Spleen (tissue), 11 donors: ENCODE measurements around the gene GOLGA8B. TPM values are rescaled to one million over a fixed set of nuclear protein-coding genes. Genes with fewer than 3 reads are reported as not detected.
"Not testable (repeated sequence)": the region's sequence is repeated elsewhere in the genome, so short reads cannot be mapped to it uniquely, and the experiment has no call there.

Experiments used
- DNase-seq: peaks from one replicate; pipeline ENCODE4 v3.0.0-alpha.2; 2020
- H3K27ac ChIP-seq, 8 donors: fragments of 200-600 bp; sonication (generic) in 7 of 8; 1 replicate in 4 of 8; 2 replicates in 4 of 8; pipeline versions ENCODE4 v1.5.0 to v1.8.0; 2016 to 2021; ENCODE audit warnings: inconsistent platforms in 4 of 8, mild to moderate bottlenecking in 4 of 8, moderate library complexity in 1 of 8
- H3K27me3 ChIP-seq, 7 donors: fragments of 200-600 bp; sonication (generic) in 6 of 7; replicated peaks in 1 of 7; 1 replicate in 4 of 7; 2 replicates in 3 of 7; pipeline versions ENCODE4 v1.5.0 to v1.8.0; 2016 to 2021; ENCODE audit warnings: inconsistent platforms in 3 of 7, mild to moderate bottlenecking in 1 of 7
- H3K36me3 ChIP-seq, 6 donors: fragments of 200-600 bp; sonication (generic) in 5 of 6; 1 replicate in 4 of 6; 2 replicates in 2 of 6; pipeline versions ENCODE4 v1.5.0 to v1.8.0; 2016 to 2021; ENCODE audit warnings: inconsistent platforms in 2 of 6
- H3K4me1 ChIP-seq, 6 donors: fragments of 200-600 bp; sonication (generic) in 5 of 6; 1 replicate in 3 of 6; 2 replicates in 3 of 6; pipeline versions ENCODE4 v1.5.0 to v1.8.0; 2016 to 2021; ENCODE audit warnings: inconsistent platforms in 3 of 6
- H3K4me3 ChIP-seq, 8 donors: fragments of 200-600 bp; sonication (generic) in 7 of 8; 1 replicate in 4 of 8; 2 replicates in 4 of 8; pipeline versions ENCODE4 v1.5.0 to v1.8.0; 2016 to 2021; ENCODE audit warnings: inconsistent platforms in 4 of 8, mild to moderate bottlenecking in 4 of 8, moderate library complexity in 2 of 8
- H3K9me3 ChIP-seq, 8 donors: fragments of 200-600 bp; sonication (generic) in 7 of 8; 1 replicate in 4 of 8; 2 replicates in 4 of 8; pipeline versions ENCODE4 v1.5.0 to v1.8.0; 2016 to 2021; ENCODE audit warnings: inconsistent platforms in 4 of 8
- WGBS, 5 donors: extraction: QIAGEN DNeasy Blood & Tissue Kit in 3 of 5; methylation state at CpG; one replicate each; pipeline versions ENCODE4 v1.1.5 to v1.1.7; 2013 to 2018; 5-methylcytosine and 5-hydroxymethylcytosine counted together
- intact Hi-C: fragments of 100-400 bp; cut with DNase I; formaldehyde crosslinking; loops from one replicate; pipeline ENCODE4 v1.15.0; 2023; ENCODE audit warnings: low total_unique reads
- polyA plus RNA-seq, 3 donors: library from polyadenylated mRNA; stranded (reverse); fragments of 200-250 nt; gene quantifications; one replicate each; pipeline ENCODE4 v1.2.1, GENCODE V29; 2013
- small RNA-seq, 4 donors: library from RNA; depleted of rRNA; stranded (forward); fragments of <200 nt; gene quantifications; one replicate each; pipeline ENCODE3, GENCODE V24; 2016
- total RNA-seq, 7 donors: library from RNA; depleted of rRNA in 3 of 7; stranded (reverse); fragments of >200 nt in 3 of 7; fragmentation: NEBNext Ultra II Directional in 4 of 7; extraction: Animal tissue kit (Norgen Biotek cat#: 25700) in 4 of 7; gene quantifications; one replicate each; pipeline versions ENCODE4 v1.1.0 to v1.2.1, GENCODE V29; 2016 to 2021
- donor health status: healthy with polysubstance abuse.
- donor health status: DM: no; HTN: no; CAD: no; lungs with moderate emphysema.
- donor health status: DM: no; HTN: no; CAD: no.
- donor health status: Bipolar disorder and iron deficiency.
- donor health status: healthy.
- donor health status: DM: no; HTN: no; CAD: no.
- donor health status: DM: yes; HTN: yes; CAD: no.

GOLGA8B gene
- total and polyA plus RNA-seq, 10 donors = 23.2 to 155 (median 110) TPM

DNA sequence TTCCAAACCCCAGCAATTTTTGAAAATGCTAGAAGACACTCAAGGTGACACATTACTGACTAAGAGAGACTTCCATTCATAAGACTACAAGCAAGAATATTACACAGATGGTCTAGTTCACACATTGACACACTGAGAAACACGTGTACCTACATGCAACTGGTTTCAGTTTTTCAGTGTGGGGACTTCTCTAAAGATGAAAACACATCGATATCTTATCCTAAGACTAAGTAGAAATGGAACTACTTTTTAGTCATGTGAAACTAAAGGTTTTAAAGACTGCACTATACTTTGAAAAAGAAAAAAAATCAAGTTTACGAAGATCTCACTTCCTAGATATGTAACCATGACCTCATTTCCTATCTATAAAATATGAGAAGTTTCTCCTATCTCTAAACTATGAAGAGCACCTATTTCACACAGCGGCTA lies 34.1 kb downstream of the GOLGA8B start:
- H3K36me3 ChIP-seq, H3K27me3 ChIP-seq, intact Hi-C loops, H3K27ac ChIP-seq, H3K9me3 ChIP-seq, DNase-seq, H3K4me1 ChIP-seq, H3K4me3 ChIP-seq: not testable (repeated sequence)
- 88 to 100% (median 94%) methylated on average over 1 of the region's 4 CpGs; no CpG with 5 or more reads in 1 of the 5 donors for WGBS, 5 donors

GRCh38 chr15:34543860-34544649 lies 39.4 kb downstream of the GOLGA8B start:
- WGBS, 5 donors = 0 to 45% (median 34%) methylated on average over 1 to 2 of the region's 7 CpGs; no CpG with 5 or more reads in 2 of the 5 donors
- intact Hi-C loops, H3K9me3 ChIP-seq: not testable (repeated sequence)

DNA sequence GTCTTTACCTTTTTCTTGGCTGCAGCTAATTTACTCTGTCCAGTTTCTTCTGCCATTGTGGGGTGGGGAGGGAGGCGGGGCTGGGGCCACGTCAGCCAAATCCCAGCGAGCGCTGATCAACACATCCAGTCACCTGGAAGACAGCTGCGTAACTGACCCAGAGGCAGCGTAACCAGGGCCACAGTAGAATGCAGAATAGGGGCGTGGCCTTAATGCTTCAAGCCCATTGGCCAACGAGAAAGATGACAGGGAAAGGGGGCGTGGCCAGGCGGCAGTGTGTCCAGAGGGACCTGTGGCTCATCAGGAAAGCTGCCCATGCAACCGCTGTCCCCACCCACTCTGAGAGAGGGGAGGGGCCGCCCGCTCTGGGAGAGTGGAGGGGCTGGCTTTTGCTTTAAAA lies 47.6 kb downstream of the GOLGA8B start:
- H3K27me3 ChIP-seq, H3K4me1 ChIP-seq, H3K9me3 ChIP-seq, DNase-seq, H3K36me3 ChIP-seq, intact Hi-C loops, H3K4me3 ChIP-seq, H3K27ac ChIP-seq: not testable (repeated sequence)
- no CpG with 5 or more reads among the region's 13 CpGs for WGBS, 5 donors

More at GRCh38 chr15:34543860-34544649, 39.4 kb downstream of the GOLGA8B start:
- DNase-seq, H3K4me1 ChIP-seq, H3K27me3 ChIP-seq, H3K4me3 ChIP-seq, H3K36me3 ChIP-seq, H3K27ac ChIP-seq: not testable (repeated sequence)

Small RNA genes within 50 kb of the gene (small RNA-seq; reads per million reads assigned to genes)
- gene RF00425 = 0 to 0.07 (median 0) reads per million in 4 donors

Other genes starting within 250 kb of the GOLGA8B start
- gene SLC12A6, start 245.9 kb downstream of the GOLGA8B start, total RNA-seq = 100 to 1,000 TPM in 1 of 7 donors, 10 to 100 TPM in 6; 51.4 to 120 (median 78.9) TPM
- gene SLC12A6, start 245.9 kb downstream of the GOLGA8B start, polyA plus RNA-seq = 1 to 10 TPM; 5.2 to 8.3 (median 6.7) TPM
- 100 to 1,000 TPM in 6 of 7 donors, 10 to 100 TPM in 1; 100.0 to 147 (median 132) TPM for gene NOP10, start 240.5 kb downstream of the GOLGA8B start, total RNA-seq
- 100 to 1,000 TPM; 180 to 329 (median 308) TPM for gene NOP10, start 240.5 kb downstream of the GOLGA8B start, polyA plus RNA-seq
- not detected for gene NUTM1, start 240.3 kb downstream of the GOLGA8B start, total RNA-seq
- gene NUTM1, start 240.3 kb downstream of the GOLGA8B start, polyA plus RNA-seq = under 1 TPM in 1 of 3 donors, not detected in 2; 0.03 TPM
- 10 to 100 TPM; 24.9 to 53.7 (median 47.4) TPM for gene LPCAT4, start 216.5 kb downstream of the GOLGA8B start, total RNA-seq
- gene LPCAT4, start 216.5 kb downstream of the GOLGA8B start, polyA plus RNA-seq = 10 to 100 TPM; 18.6 to 39.1 (median 28.2) TPM
- 100 to 1,000 TPM in 2 of 7 donors, 10 to 100 TPM in 5; 52.5 to 128 (median 85.4) TPM for gene GOLGA8A, start 145.8 kb downstream of the GOLGA8B start, total RNA-seq
- gene GOLGA8A, start 145.8 kb downstream of the GOLGA8B start, polyA plus RNA-seq = 100 to 1,000 TPM in 1 of 3 donors, 10 to 100 TPM in 2; 26.1 to 103 (median 67.6) TPM
- gene GJD2, start 171.3 kb upstream of the GOLGA8B start, total RNA-seq = not detected
- gene GJD2, start 171.3 kb upstream of the GOLGA8B start, polyA plus RNA-seq = under 1 TPM in 1 of 3 donors, not detected in 2; 0.02 TPM
- 1 to 10 TPM in 5 of 7 donors, under 1 TPM in 2; 0.32 to 2.8 (median 1.2) TPM for gene ACTC1, start 211.9 kb upstream of the GOLGA8B start, total RNA-seq
- under 1 TPM; 0.39 to 0.90 (median 0.52) TPM for gene ACTC1, start 211.9 kb upstream of the GOLGA8B start, polyA plus RNA-seq